G401.6 (cell line): ENCODE results near the gene M1AP.

Experiments used
- FAIRE-seq: peaks from 2 replicates; lab custom pipeline; 2012; peaks lifted over from hg19 to GRCh38; lab: Jason Lieb, UNC

Gene M1AP

DNA sequence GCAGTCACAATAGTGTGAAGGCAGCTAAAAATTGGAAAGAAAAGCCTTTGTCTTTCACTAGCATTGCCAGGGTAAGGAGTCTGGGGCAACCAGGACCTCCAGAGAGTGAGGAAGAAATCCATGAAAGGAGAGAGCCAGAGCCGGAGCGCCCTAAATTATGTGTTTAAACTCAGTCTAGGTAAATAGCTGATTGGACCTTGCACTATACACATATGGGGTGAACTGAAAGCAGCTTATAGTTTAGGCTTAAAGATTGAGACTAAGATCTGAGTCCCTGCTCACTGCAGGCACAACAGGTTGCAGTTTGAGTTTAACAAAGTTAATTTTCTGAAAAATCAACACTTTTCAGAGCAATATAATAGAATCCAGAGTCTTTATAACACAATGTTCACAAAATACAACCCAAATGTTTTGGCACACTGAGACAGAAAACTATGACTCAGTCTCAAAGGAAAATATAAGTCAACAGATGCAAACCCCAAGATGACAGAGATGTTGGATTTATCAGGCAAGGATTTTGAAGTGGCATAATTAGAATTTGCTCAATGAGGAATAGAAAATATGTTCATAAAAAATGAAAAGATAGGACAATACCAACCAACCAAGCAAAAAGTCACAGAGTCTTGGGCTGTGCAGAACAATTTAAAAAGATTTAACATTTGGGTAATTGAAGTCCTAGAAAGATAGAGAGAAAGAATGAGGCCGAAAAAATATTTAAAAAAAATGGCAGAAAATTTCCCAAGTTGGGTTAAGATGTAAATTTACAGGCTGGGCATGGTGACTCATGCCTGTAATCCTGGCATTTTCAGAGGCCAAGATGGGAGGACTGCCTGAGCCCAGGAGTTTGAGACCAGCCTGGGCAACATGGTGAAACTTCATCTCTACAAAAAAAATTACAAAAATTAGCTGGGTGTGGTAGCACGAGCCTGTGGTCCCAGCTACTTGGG is 54.0 kb downstream of the M1AP start:
- no peak for FAIRE-seq

DNA sequence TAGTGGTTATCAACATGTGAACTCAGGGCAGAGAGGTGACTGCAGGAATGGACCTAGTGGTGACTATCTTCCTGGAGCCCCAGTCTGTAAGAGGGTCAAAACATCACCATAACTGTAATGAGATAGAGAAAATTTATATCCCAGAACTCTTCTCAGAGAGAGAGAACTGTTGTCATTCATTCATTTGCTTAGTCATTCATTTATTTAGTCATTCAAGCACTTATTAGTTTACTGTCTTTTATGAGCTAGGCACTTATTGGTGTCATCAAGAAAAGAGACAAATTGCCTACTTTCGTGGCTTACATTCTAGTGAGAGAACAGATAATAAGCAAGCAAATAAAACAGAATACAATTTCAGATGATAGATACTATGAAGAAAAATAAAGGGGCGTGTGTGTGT is 59.5 kb downstream of the M1AP start:
- no peak for FAIRE-seq

DNA sequence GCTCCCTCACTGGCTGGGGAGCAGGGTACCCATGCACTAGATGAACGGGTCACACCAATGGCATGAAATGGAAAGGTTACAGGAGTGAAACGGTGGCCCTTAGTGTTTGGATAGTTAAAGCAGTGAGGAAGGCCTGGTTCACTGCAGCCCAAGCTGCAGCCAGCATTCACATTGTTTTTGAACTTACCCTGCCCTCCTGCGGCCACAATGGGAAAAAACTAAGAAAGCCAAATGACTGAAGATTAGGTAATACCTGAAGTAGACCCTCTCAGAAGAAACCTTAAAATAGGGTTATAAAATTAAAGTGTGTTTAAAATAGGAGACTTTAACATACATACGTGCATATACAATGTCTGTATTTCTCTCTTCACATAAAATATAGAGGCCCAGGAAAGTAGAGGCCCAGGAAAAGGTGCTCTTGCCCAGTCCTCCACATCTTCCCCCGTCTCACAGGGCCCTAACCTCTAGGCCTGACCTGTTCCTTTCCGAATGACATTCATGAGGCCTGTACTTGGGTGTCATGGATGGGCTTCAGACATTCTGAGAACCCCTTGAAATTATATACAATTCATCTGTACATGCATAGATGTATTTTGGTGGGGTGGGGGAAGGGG is 60.4 kb downstream of the M1AP start:
- peak; percentile 93 for FAIRE-seq

DNA sequence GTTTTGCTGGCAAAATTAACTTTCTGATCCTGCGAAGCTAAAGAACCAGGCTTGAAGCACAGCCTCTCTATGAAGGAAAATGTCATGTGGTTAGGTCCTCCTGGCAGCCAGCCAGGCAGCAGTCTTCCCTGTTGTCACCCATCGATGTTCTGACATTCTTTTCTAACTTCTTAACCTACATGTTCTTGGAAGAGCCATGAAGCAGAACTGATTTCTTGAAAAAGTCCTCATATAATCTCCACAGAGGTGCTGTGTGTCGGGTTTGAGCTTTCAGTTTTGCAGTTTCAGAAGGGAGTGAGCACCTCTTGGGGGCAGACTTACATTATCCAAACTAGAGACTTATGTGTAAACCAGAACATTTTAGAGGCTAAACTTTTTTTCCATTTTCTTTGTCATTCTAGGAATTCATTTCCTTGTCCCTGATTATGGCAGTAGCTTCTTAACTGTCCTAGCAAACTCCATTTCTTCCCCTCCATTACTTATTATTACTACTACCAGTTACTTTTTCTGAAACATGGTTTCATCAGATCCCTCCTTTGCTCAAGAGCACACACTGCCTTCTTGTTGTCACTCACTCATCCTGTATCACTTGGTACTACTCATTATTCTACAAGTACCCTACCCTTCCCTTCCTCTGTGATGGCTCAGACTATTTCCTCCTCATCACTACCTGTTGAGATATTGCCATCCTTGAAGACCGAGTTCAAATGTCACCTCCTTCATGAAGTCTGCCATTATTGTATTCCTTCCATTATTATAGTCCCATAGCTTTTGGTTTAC is 62.5 kb downstream of the M1AP start:
- FAIRE-seq, result no peak

- FAIRE-seq, result no peak
Measured at GRCh38 chr2:74584088-74584645, 64.0 kb downstream of the M1AP start.

GRCh38 chr2:74583504-74583903 is 64.6 kb downstream of the M1AP start:
- no peak for FAIRE-seq

DNA sequence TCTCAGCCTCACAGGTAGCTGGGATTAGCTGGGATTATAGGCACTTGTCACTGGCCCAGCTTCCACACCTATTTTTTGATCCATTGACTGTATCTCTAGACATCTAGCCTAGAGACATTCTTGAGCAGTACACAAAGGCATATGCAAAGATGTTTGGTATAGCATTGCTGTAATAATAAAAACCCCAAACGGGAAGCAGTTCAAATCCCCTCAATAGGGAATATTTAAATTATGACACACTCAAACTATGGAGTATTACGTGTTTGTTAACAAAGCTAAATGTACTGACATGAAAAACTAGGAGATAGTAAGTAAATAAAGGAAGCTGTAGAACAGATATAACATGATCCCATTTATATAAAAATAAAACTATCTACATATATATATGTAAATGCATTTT is 65.9 kb downstream of the M1AP start:
- no peak for FAIRE-seq

DNA sequence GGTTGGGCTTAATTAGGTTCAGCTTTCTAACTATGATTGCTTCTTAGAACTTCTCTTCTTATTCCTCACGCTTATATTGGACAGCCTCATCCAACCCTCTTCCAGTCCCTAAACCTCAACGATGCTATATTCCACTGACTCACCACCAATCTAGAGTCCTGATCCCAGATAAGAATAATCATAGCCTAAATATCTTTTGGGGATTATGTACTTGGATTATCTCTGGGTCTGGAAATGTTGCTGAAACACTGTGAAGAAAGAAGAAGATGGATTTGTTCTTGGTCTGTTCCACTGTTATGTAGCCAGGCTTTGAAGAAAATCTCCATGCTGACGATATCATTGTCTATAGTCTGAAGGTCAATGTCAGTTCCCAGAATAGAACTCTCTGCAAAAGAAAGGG is 66.7 kb downstream of the M1AP start:
- no peak for FAIRE-seq

DNA sequence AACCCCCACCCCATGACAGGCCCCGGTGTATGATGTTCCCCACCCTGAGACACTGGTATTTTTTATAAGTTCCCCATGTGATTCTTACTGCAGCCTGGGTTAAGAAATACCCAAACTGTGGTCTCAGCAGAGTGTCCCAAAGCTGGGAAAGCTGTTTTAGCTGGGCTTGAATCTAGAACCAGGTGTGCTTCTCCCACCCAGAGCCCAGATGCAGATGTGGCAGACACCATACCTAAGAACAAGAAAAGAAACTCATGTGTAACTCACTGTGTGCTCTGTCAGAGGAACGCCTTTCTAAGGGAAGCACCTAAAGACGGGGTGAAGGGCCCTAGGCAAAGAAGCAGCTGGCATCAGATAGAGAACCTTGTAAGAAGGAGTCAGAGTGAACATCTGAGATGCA is 69.7 kb downstream of the M1AP start:
- FAIRE-seq, result no peak

- FAIRE-seq, result no peak
Measured at GRCh38 chr2:74577448-74577847, 70.7 kb downstream of the M1AP start.

GRCh38 chr2:74576863-74577229 is 71.3 kb downstream of the M1AP start:
- no peak for FAIRE-seq

GRCh38 chr2:74576211-74576862 is 71.8 kb downstream of the M1AP start:
- FAIRE-seq, result no peak

GRCh38 chr2:74575320-74575719 is 72.8 kb downstream of the M1AP start:
- no peak for FAIRE-seq

GRCh38 chr2:74573747-74574562 is 74.2 kb downstream of the M1AP start:
- no peak for FAIRE-seq

GRCh38 chr2:74572178-74572925 is 75.8 kb downstream of the M1AP start:
- FAIRE-seq, result no peak

- no peak for FAIRE-seq
Measured at GRCh38 chr2:74571058-74571457, 77.1 kb downstream of the M1AP start.

DNA sequence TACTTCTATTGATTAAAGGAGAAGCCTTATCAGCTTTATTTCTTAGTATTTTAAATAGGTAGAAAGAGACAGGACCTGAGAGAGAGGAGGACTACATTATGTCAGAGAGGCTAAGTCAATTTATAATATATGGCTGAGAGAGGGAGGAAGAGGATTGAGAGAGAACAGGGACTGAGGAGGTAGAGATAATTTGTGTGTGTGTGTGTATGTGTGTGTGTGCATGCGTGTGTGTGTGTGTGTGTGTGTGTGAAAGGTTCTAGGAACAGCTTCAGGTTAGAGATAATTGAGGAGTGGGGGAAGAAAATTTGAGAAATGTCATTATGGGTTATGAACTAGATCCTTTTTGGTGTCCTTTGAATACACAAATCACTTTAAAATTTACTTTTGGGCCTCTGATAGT is 78.4 kb downstream of the M1AP start:
- FAIRE-seq, result no peak

GRCh38 chr2:74567881-74568280 is 80.2 kb downstream of the M1AP start:
- FAIRE-seq, result no peak

GRCh38 chr2:74566754-74567085 is 81.4 kb downstream of the M1AP start:
- no peak for FAIRE-seq

DNA sequence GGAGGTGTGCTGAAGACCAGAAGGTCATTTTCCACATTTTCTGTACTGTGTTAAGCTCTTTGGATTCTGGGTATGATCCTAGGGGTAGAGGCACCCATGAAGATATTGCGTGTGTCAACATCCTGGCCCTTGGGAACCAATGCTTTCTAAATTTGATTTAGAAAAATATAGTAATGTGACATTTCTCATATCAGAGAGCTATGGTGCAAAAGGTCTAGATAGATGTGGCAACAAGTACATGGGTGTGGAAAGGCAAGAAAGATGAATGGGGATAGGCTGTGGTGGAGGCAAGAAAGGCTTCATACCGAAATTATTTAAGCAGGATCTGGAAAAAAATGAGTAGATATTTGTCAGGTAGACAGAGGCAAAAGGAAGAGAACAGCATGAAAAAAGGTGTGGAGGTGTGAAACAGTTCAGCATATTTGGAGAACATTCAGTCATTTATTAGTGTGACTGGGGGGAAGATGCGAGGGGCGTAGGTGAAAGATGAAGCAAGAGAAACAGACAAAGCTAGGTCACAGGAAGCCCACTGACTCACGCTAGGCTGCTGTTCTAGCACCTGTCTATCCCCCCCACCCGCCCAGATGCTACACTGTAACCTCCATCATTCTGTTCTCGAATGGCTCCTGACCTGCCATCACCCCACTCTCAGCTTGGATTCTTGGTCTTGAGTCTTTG is 81.9 kb downstream of the M1AP start:
- no peak for FAIRE-seq
